CD8-positive, alpha-beta memory T cell (primary cell): ENCODE data around the gene ARMCX4. TPM values are rescaled to one million over a fixed set of nuclear protein-coding genes. Genes with fewer than 3 reads are reported as not detected.
A peak's percentile ranks its signal among the peaks of the same experiment; 100 is the strongest.

Experiments used
- CTCF ChIA-PET: fragments of 350-600 bp; sonication (Branson Sonifier 250); formaldehyde crosslinking; loops from one replicate; lab custom pipeline; 2021; ENCODE audit warnings: antibody characterized with exemption; lab: Charles Lee
- POLR2A ChIA-PET: fragments of 350-600 bp; sonication (Branson Sonifier 250); formaldehyde crosslinking; loops from one replicate; lab custom pipeline; 2021; ENCODE audit warnings: antibody characterized with exemption; lab: Charles Lee
- DNase-seq, 5 donors: peaks; one replicate each; pipeline versions ENCODE4 v3.0.0 to v3.0.0-alpha.2; 2020 to 2022; ENCODE audit warnings: mixed read lengths in 1 of 5
- H3K27ac ChIP-seq: one replicate; pipeline ENCODE4 v1.7.0; 2013; ENCODE audit warnings: low read depth, mild to moderate bottlenecking, low read length, moderate library complexity
- H3K27me3 ChIP-seq: 2 replicates; pipeline ENCODE4 v1.7.0; 2013; ENCODE audit warnings: low read length, mild to moderate bottlenecking; ENCODE audit not compliant: insufficient read depth, poor library complexity, severe bottlenecking
- H3K36me3 ChIP-seq: 2 replicates; pipeline ENCODE4 v1.7.0; 2013; ENCODE audit warnings: mild to moderate bottlenecking, low read length, moderate library complexity; ENCODE audit not compliant: insufficient read depth
- H3K4me1 ChIP-seq: 2 replicates; pipeline ENCODE4 v1.7.0; 2013; ENCODE audit warnings: mild to moderate bottlenecking, low read length, moderate library complexity; ENCODE audit not compliant: insufficient read depth
- H3K4me3 ChIP-seq: 2 replicates; pipeline ENCODE4 v1.7.0; 2013; ENCODE audit warnings: mild to moderate bottlenecking, low read length
- H3K9me3 ChIP-seq: 2 replicates; pipeline ENCODE4 v1.7.0; 2013; ENCODE audit warnings: mild to moderate bottlenecking, low read length
- H3K27ac Mint-ChIP-seq, 8 donors: one replicate each; pipeline ENCODE4 v1.8.0; 2020 to 2021; ENCODE audit warnings: mixed read lengths in 8 of 8, mild to moderate bottlenecking in 6 of 8, inconsistent platforms in 3 of 8, moderate library complexity in 3 of 8
- H3K27me3 Mint-ChIP-seq, 2 donors: one replicate each; pipeline ENCODE4 v1.8.0; 2020 to 2021; ENCODE audit warnings: mixed read lengths in 2 of 2, mild to moderate bottlenecking in 1 of 2, moderate library complexity in 1 of 2
- H3K36me3 Mint-ChIP-seq, 3 donors: one replicate each; pipeline ENCODE4 v1.8.0; 2020 to 2021; ENCODE audit warnings: mixed read lengths in 3 of 3, inconsistent platforms in 1 of 3, mild to moderate bottlenecking in 1 of 3
- H3K4me1 Mint-ChIP-seq, 3 donors: one replicate each; pipeline ENCODE4 v1.8.0; 2020 to 2021; ENCODE audit warnings: mixed read lengths in 3 of 3, inconsistent platforms in 1 of 3, mild to moderate bottlenecking in 1 of 3
- H3K4me3 Mint-ChIP-seq, 7 donors: one replicate each; pipeline ENCODE4 v1.8.0; 2020 to 2021; ENCODE audit warnings: mixed read lengths in 7 of 7, mild to moderate bottlenecking in 6 of 7, moderate library complexity in 4 of 7, inconsistent platforms in 2 of 7
- H3K9me3 Mint-ChIP-seq, 5 donors: one replicate each; pipeline ENCODE4 v1.8.0; 2020 to 2022; ENCODE audit warnings: mixed read lengths in 5 of 5, mild to moderate bottlenecking in 3 of 5, moderate library complexity in 2 of 5, inconsistent platforms in 1 of 5
- polyA plus RNA-seq: library from polyadenylated mRNA; unstranded; fragments of 300-500 nt; fragmentation: Illumina TruSeq; gene quantifications from one replicate; pipeline ENCODE4 v1.2.3, GENCODE V29; 2021
- total RNA-seq, 2 experiments: library from RNA; stranded (reverse); gene quantifications; one replicate each; pipeline ENCODE4 v1.2.3, GENCODE V29; 2021

The ARMCX4 gene
- total RNA-seq = 1 to 10 TPM; 3.9 to 4.9 TPM
- polyA plus RNA-seq = 0.78 TPM

- H3K27ac ChIP-seq = no peak within 1 kb of the TSS
- H3K36me3 ChIP-seq = no peaks in the 10 kb centered on the region
- peak within 1 kb of the TSS; percentile 45 for H3K4me3 ChIP-seq
- DNase-seq = peak in 3 of 5 donors; percentile 5 to 46 (median 45)
- Mint-ChIP-seq H3K27ac (peak within 1 kb of the TSS in 6 of 8 donors; percentile 29 to 83 (median 70)), H3K27me3 (peaks cover 0 to 7% of the 10 kb centered on the region in 2 donors), H3K9me3 (peaks cover 0 to 2% (median 0%) of the 10 kb centered on the region in 5 donors), H3K4me3 (peak within 1 kb of the TSS; percentile 38 to 83 (median 75)), H3K36me3 (peaks cover 0 to 19% (median 0%) of the 10 kb centered on the region in 3 donors), H3K4me1 (peaks cover 0 to 9% (median 3%) of the 10 kb centered on the region in 3 donors)
- ChIA-PET CTCF (no interaction called here), POLR2A (no interaction called here)
- H3K9me3 ChIP-seq = no peaks in the 10 kb centered on the region
- H3K27me3 ChIP-seq = no peaks in the 10 kb centered on the region
- no peaks in the 10 kb centered on the region for H3K4me1 ChIP-seq
Observed at GRCh38 chrX:101485212-101485949, at the start of gene ARMCX4. ARMCX4 (plus strand) TSS chrX:101485456; CDS start chrX:101488590, 3,134 bp downstream.

DNA sequence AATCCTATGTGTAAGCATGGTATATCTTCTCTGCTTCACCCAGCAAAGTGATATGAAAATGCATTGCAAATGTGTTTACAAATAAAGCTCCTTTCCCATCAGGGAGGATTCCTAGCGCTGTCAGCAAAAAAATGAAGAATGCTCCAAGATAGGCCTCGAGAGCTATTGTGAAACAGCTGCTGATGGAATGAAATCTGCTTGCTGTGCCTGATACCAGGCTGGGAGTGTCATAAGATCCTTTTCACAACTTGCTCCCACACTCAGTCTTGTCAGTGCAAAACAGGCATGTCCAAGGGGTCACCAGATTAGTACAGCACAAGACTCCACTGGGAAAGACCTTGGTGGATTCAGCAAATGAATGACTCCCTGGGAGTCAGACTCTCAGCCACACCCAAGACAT lies 43.2 kb upstream of the ARMCX4 start:
- POLR2A ChIA-PET = no interaction called here
- Mint-ChIP-seq H3K36me3 (peaks cover 8 to 53% (median 10%) of the 10 kb centered on the region in 3 donors), H3K4me1 (no peaks in the 10 kb centered on the region), H3K27me3 (peaks cover 0 to 3% of the 10 kb centered on the region in 2 donors), H3K9me3 (peaks cover 0 to 2% (median 0%) of the 10 kb centered on the region in 5 donors), H3K4me3 (no peak overlapping the region), H3K27ac (no peak overlapping the region)
- H3K4me3 ChIP-seq = no peak overlapping the region
- H3K27ac ChIP-seq = no peak overlapping the region
- no peaks in the 10 kb centered on the region for H3K27me3 ChIP-seq
- no peaks in the 10 kb centered on the region for H3K4me1 ChIP-seq
- no peaks in the 10 kb centered on the region for H3K9me3 ChIP-seq
- H3K36me3 ChIP-seq = no peaks in the 10 kb centered on the region
- CTCF ChIA-PET = no interaction called here
- DNase-seq = no peak

- Histone ChIP-seq H3K27me3 (no peaks in the 10 kb centered on the region), H3K36me3 (no peaks in the 10 kb centered on the region), H3K4me1 (no peaks in the 10 kb centered on the region), H3K27ac (no peak overlapping the region), H3K9me3 (no peaks in the 10 kb centered on the region), H3K4me3 (no peak overlapping the region)
- no peak for DNase-seq
- H3K27me3 Mint-ChIP-seq = peaks cover 0 to 3% of the 10 kb centered on the region in 2 donors
- ChIA-PET POLR2A (no interaction called here), CTCF (no interaction called here)
- H3K4me3 Mint-ChIP-seq = no peak overlapping the region
- H3K36me3 Mint-ChIP-seq = peaks cover 6 to 48% (median 12%) of the 10 kb centered on the region in 3 donors
- no peaks in the 10 kb centered on the region for H3K9me3 Mint-ChIP-seq
- no peak overlapping the region for H3K27ac Mint-ChIP-seq
- no peaks in the 10 kb centered on the region for H3K4me1 Mint-ChIP-seq
Observed at GRCh38 chrX:101449279-101449678, 36.0 kb upstream of the ARMCX4 start.

GRCh38 chrX:101450085-101450484 lies 35.2 kb upstream of the ARMCX4 start:
- Histone ChIP-seq H3K27me3 (no peaks in the 10 kb centered on the region), H3K4me1 (no peaks in the 10 kb centered on the region), H3K36me3 (no peaks in the 10 kb centered on the region), H3K4me3 (no peak overlapping the region), H3K27ac (no peak overlapping the region), H3K9me3 (no peaks in the 10 kb centered on the region)
- Mint-ChIP-seq H3K9me3 (no peaks in the 10 kb centered on the region), H3K36me3 (peaks cover 7 to 50% (median 12%) of the 10 kb centered on the region in 3 donors), H3K4me3 (no peak overlapping the region), H3K27ac (no peak overlapping the region), H3K27me3 (peaks cover 0 to 3% of the 10 kb centered on the region in 2 donors), H3K4me1 (no peaks in the 10 kb centered on the region)
- CTCF ChIA-PET = no interaction called here
- POLR2A ChIA-PET = no interaction called here
- DNase-seq = no peak

DNA sequence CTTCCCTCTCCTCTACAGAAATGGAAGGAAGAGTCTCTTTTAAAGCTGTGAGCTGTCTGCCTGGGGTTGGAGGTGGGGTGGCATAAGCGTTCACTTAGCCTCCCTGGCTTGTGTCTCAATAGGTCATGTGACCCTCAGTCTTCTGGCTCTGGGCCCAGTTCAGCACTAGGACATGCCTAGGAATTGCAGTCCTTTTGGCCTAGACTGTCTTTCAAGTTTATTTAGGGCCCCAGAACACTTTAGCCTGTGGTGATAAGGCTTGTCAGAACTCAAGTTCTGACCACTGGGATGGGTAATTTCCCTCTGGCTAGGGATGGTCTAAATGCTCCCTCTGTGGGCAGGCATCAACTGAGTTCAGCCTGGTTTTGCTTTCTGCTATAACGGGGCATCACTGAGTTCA lies 34.3 kb upstream of the ARMCX4 start:
- ChIA-PET CTCF (no interaction called here), POLR2A (no interaction called here)
- Histone ChIP-seq H3K27ac (no peak overlapping the region), H3K36me3 (no peaks in the 10 kb centered on the region), H3K27me3 (no peaks in the 10 kb centered on the region), H3K9me3 (no peaks in the 10 kb centered on the region), H3K4me3 (no peak overlapping the region), H3K4me1 (no peaks in the 10 kb centered on the region)
- Mint-ChIP-seq H3K27me3 (peaks cover 0 to 3% of the 10 kb centered on the region in 2 donors), H3K4me3 (no peak overlapping the region), H3K27ac (no peak overlapping the region), H3K36me3 (peaks cover 7 to 49% (median 16%) of the 10 kb centered on the region in 3 donors), H3K4me1 (no peaks in the 10 kb centered on the region), H3K9me3 (no peaks in the 10 kb centered on the region)
- DNase-seq = no peak

- peaks cover 7 to 44% (median 16%) of the 10 kb centered on the region in 3 donors for H3K36me3 Mint-ChIP-seq
- POLR2A ChIA-PET = no interaction called here
Observed at GRCh38 chrX:101452056-101452455, 33.2 kb upstream of the ARMCX4 start.

DNA sequence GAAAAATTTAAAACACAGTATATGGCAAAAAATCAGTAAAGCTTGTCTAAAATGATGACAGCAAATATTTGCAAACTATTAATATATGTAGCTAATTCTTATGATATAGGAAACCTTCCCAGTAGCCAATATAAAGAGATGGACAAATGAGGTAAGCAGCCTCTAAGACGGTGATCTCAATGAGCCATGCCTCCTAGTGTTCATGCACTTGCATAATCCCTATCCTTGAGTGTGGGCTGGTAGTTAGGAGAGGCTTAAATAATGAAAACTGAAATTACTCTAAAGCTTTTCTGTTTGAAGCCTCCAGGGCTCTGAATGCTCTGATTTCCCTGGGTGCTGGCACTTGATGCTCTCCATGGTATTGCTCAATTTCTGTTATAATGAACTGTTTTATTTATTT lies 24.6 kb upstream of the ARMCX4 start:
- no peak overlapping the region for H3K27ac ChIP-seq
- H3K36me3 Mint-ChIP-seq = peaks cover 2 to 12% (median 3%) of the 10 kb centered on the region in 3 donors
- no peak overlapping the region for H3K27ac Mint-ChIP-seq
- H3K4me1 Mint-ChIP-seq = no peaks in the 10 kb centered on the region
- H3K27me3 Mint-ChIP-seq = peaks cover 0 to 6% of the 10 kb centered on the region in 2 donors
- DNase-seq = no peak
- ChIA-PET POLR2A (no interaction called here), CTCF (no interaction called here)
- H3K36me3 ChIP-seq = no peaks in the 10 kb centered on the region
- H3K9me3 Mint-ChIP-seq = no peaks in the 10 kb centered on the region
- H3K4me1 ChIP-seq = no peaks in the 10 kb centered on the region
- H3K27me3 ChIP-seq = no peaks in the 10 kb centered on the region
- H3K9me3 ChIP-seq = no peaks in the 10 kb centered on the region
- no peak overlapping the region for H3K4me3 Mint-ChIP-seq
- no peak overlapping the region for H3K4me3 ChIP-seq

More at GRCh38 chrX:101452056-101452455, 33.2 kb upstream of the ARMCX4 start:
- Histone ChIP-seq H3K27me3 (no peaks in the 10 kb centered on the region), H3K9me3 (no peaks in the 10 kb centered on the region), H3K4me3 (no peak overlapping the region), H3K36me3 (no peaks in the 10 kb centered on the region), H3K27ac (no peak overlapping the region), H3K4me1 (no peaks in the 10 kb centered on the region)
- no peak overlapping the region for H3K27ac Mint-ChIP-seq
- no peak overlapping the region for H3K4me3 Mint-ChIP-seq
- peaks cover 0 to 3% of the 10 kb centered on the region in 2 donors for H3K27me3 Mint-ChIP-seq
- DNase-seq = no peak
- CTCF ChIA-PET = no interaction called here
- no peaks in the 10 kb centered on the region for H3K9me3 Mint-ChIP-seq
- no peaks in the 10 kb centered on the region for H3K4me1 Mint-ChIP-seq

DNA sequence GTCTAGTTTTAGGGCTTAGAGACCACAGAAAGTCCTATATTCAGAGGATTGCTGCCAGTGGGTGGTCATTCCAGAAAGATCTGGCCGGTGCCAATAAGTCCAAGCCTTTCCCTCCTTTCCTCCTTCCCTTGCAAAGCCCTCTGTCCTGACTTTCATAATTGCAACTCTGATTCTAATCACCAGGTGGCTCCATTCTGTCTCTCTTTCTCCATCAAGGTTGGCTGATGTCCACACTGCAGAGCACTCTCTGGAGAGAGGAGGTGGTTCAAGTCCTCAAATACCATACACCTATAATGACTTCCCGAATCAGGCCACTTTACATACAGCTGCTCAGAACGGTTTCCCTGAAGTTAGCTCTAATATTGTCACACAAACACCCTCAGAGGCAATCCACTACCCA lies 22.4 kb upstream of the ARMCX4 start:
- Histone ChIP-seq H3K27ac (no peak overlapping the region), H3K36me3 (no peaks in the 10 kb centered on the region), H3K4me3 (no peak overlapping the region), H3K4me1 (no peaks in the 10 kb centered on the region), H3K9me3 (no peaks in the 10 kb centered on the region), H3K27me3 (no peaks in the 10 kb centered on the region)
- Mint-ChIP-seq H3K4me3 (no peak overlapping the region), H3K4me1 (no peaks in the 10 kb centered on the region), H3K36me3 (peaks cover 3 to 12% (median 6%) of the 10 kb centered on the region in 3 donors), H3K9me3 (peaks cover 0 to under 1% (median 0%) of the 10 kb centered on the region in 5 donors), H3K27me3 (peaks cover 0 to 3% of the 10 kb centered on the region in 2 donors), H3K27ac (no peak overlapping the region)
- no peak for DNase-seq
- CTCF ChIA-PET = no interaction called here
- POLR2A ChIA-PET = no interaction called here
